HL-60/S4 treated with retinoic acid at 250 ng/mL for 4 days and 3 days (cell line): Measurements from ENCODE around the gene TTC7B.

Source experiments
- in situ Hi-C: fragments of 300-500 bp; cut with MboI; formaldehyde crosslinking; loops from 2 replicates; pipeline ENCODE4 v1.7.0; 2022; ENCODE audit warnings: low sequenced_read_pairs

The TTC7B gene

GRCh38 chr14:90551733-90552464 is 264.3 kb downstream of the TTC7B start:
- in situ Hi-C loops, result no loop called here

DNA sequence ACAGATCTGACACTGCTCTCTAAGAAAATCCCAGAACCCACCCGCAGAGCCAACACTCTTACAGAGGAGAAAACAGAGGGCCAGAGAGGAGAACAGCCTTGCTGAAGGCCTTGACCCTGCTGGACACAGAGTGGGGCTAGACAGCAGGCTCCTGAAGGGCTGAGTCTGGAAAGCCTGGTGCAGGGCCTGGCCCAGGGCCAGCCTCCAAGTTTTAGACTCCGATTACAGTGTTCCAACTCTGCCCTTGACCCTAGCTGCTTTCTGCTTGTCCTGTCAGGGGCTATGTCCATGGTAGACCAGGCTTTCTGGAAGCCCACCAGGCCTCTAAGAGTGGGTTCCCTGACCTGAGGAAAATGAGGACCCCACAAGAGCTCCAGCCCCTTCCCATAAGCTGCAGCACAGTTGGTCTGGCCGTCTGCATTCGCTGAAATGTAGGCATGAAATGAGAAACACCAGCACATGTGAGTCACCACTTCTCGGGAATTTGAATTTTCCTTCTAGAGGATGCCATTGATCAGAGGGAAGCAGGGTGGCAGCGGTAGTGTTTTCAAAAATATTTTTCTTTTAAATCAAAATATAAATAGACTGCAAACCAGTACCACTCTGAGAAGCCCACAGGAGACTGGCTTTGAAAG is 265.0 kb downstream of the TTC7B start:
- in situ Hi-C loops, result no loop called here

- in situ Hi-C loops, result no loop called here
Observed at GRCh38 chr14:90549794-90550641, 266.2 kb downstream of the TTC7B start.

DNA sequence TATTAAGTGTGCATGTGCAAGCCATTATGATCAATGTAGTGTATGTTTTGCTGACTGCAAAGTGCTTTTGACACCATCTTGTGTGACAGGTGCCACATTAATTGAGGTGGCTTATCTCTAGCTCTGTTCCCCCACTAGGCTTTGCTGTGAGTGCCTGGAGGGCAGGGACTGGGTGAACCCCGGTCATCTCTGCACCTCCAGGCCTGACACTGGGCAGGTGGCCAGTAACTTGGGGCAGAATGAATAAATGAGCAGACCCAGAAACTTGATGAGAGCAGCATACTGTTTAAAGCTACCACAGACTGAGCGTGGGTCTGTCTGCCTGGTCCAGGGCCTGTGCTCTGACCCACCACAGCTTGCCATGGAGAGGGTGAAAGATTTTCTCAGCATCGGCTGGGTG is 267.8 kb downstream of the TTC7B start:
- in situ Hi-C loops, result no loop called here

GRCh38 chr14:90547968-90548367 is 268.3 kb downstream of the TTC7B start:
- in situ Hi-C loops, result no loop called here

DNA sequence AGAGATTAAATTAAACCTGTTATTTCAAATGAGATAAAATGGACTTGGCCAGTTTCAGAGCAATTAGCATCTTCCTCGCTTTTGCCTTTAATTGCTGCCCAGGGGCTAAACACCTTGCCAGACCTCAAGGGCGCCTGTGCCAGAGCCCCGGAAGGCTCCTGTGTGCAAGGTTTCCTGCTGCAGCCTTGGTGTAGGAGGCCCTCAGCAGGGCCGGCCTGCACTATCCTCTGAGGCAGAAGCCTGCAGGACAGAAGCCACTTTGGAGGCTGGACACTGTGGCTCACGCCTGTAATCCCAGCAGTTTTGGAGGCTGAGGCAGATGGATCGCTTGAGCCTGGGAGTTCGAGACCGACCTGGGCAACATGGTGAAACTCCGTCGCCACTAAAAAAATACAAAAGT is 269.0 kb downstream of the TTC7B start:
- in situ Hi-C loops, result no loop called here

DNA sequence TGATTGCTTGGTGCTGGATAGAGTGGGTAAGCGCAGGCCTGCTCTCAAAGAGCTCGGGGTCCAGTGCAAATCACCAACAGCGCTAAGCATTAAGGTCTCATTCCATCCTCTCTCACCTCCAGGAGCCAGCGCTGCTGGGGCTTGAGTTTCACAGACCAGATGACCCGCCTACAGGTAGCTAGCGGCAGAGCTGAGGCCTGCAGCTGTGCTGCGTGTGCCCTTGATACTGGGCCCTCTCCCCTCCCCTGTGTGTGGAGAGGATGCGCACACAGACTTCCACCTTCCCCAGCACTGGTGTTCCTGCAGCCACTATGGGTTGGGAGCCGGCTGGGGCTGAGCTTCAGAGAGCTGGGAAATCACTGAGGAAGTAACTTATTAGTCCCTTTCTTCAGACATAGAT is 269.5 kb downstream of the TTC7B start:
- in situ Hi-C loops, result no loop called here

- in situ Hi-C loops, result no loop called here
Observed at GRCh38 chr14:90545966-90546751, 270.1 kb downstream of the TTC7B start.

DNA sequence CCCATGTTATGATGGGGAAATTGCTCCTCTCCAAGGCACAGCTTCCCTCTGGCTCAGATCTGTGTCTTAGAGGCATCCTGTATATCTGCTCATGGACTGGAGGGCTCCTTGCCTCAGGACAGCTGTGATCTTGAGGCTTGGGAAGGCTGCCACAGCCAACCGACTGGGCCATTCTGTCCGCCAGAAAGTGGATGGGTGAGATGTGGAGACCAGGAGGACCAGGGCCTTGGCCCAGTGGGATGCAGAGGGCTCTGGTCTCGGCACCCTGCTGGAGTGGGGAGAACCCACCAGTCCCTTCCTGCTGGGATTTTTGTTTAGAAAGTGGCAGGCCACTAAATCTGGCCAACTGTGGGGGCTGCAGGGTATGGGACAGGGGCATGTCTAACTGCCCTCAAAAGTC is 270.8 kb downstream of the TTC7B start:
- in situ Hi-C loops, result no loop called here

GRCh38 chr14:90544971-90545370 is 271.3 kb downstream of the TTC7B start:
- in situ Hi-C loops, result no loop called here

- in situ Hi-C loops, result no loop called here
Observed at GRCh38 chr14:90544566-90544965, 271.7 kb downstream of the TTC7B start.

- in situ Hi-C loops, result no loop called here
Observed at GRCh38 chr14:90543876-90544275, 272.4 kb downstream of the TTC7B start.

GRCh38 chr14:90541076-90541634 is 275.1 kb downstream of the TTC7B start:
- in situ Hi-C loops, result no loop called here

- in situ Hi-C loops, result no loop called here
Observed at GRCh38 chr14:90540437-90540836, 275.8 kb downstream of the TTC7B start.

DNA sequence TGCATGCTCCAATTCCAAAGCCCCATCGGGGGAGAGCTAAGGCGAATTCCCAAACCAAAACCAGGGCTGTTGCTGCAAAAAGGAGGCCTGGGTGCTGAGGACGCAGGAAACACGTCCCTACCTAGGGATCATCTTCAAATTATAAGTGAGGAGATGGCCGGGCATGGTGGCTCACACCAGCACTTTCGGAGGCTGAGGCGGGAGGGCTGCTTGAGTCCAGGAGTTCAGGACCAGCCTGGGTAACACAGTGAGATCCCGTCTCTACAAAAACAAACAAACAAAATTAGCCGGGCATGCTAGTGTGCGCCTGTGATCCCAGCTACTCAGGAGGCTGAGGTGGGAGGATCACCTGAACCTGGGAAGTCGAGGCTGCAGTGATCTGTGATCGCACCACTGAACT is 276.2 kb downstream of the TTC7B start:
- in situ Hi-C loops, result no loop called here

DNA sequence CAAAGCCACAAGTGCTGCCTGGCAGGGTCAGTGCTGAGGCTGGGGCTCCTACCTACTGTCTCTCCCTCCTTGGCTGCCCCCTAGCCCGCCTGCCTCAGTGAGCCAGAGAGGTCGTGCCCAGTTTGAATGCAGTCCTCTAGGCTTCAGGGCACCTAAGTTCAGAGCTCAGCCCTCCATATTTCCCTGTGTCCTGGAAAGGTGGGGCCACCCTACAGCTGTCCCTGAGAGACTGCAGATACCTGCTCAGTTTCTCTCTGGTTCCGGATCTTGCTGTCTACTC is 276.8 kb downstream of the TTC7B start:
- in situ Hi-C loops, result no loop called here

DNA sequence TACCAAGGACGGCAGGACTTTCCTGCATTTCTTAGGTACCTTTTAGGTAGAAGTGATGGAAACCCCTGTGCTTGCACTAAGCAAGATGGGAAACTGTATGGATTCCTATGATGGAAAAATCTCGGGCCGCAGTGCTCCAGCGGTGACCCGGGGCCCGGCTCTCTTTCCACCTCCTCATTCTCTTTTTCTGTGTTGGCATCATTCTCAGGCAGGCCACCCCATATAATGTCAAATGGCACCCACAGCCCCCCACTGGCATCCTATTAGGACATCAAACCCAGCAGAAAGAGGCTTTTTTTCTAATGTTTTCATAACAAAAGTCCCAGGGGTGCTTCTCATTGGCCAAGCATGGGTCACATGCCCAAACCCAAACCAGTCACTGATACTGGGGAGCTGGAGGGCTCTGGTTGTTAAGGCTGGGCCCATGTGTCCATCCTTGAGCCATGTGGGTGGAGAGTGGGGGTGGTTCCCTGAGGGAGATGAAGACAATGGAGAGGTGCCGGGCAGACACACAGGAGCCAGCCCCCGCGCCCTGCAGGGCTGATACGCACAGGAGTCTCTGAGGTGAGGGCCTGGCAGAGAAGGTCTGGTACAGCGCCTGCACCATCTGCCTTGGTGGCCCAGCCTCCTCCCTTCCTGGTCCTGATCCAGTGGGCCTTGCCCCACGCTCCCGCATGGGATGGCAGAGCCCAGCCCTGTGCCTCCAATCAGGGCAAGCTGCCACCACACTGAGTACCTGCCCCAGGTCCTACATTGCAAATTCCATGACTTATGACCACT is 277.3 kb downstream of the TTC7B start:
- in situ Hi-C loops, result no loop called here

GRCh38 chr14:90538095-90538494 is 278.1 kb downstream of the TTC7B start:
- in situ Hi-C loops, result no loop called here

DNA sequence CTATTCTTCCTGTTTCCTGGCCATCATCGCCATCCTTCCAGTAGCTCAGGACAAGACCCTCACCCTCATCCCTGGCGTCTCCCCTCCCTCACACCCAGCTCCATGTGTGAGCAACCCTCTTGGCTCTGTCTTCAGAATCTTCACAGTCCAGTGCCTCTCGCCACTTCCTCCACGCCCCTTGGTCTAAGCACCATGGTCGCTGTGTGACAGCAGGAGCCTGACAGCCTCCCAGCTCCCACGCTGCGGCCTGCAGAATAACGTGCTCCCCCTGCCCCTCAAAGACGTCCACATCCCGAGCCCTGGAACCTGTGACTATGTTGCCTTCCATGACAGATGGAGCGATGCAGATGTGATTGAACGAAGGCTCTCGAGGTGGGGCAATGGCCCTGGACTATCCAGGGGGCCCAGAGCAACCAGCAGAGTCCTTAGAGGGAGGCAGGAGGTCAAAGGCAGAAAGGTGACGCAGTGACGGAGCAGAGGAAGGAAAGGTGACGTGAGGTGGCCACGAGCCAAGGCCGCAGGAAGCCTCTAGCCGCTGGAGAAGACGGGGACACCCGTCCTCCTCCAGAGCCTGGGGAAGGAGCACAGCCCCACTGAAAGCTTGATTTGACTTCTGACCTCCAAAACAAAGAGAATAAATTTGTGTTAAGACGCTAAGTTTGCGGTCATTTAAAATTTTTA is 279.6 kb downstream of the TTC7B start:
- in situ Hi-C loops, result no loop called here

- in situ Hi-C loops, result no loop called here
Observed at GRCh38 chr14:90536092-90536491, 280.1 kb downstream of the TTC7B start.
